HG03565 (cell line): Measurements from ENCODE around the gene OR2T3.
A peak's percentile ranks its signal among the peaks of the same experiment; 100 is the strongest.
"Not testable (repeated sequence)": the region's sequence is repeated elsewhere in the genome, so short reads cannot be mapped to it uniquely, and the experiment has no call there.

Experiments
- ATAC-seq: cut with Tn5 transposase; IDR thresholded peaks from one replicate; pipeline ENCODE4 v1.9.1; 2021; ENCODE audit warnings: mild to moderate bottlenecking, moderate library complexity; ENCODE audit not compliant: unreplicated experiment

The OR2T3 gene, protein sequence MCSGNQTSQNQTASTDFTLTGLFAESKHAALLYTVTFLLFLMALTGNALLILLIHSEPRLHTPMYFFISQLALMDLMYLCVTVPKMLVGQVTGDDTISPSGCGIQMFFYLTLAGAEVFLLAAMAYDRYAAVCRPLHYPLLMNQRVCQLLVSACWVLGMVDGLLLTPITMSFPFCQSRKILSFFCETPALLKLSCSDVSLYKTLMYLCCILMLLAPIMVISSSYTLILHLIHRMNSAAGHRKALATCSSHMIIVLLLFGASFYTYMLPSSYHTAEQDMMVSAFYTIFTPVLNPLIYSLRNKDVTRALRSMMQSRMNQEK

DNA sequence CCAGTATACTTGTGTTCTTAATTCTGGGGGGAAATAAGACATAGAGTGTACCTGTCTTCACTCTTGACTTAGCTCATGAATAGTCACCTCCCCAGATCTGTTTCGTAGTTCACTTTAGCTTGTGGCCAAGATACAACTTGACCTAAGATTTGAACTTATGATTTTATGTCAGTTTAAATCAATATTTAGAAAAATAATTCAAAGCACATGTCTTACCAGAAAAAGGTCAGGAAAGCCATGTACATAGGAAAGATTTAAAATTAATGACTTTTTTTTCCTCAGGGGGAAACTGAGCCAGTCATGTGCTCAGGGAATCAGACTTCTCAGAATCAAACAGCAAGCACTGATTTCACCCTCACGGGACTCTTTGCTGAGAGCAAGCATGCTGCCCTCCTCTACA is at the start of gene OR2T3:
OR2T3 (plus strand) TSS at position 301 of the 400 bp plus-strand sequence; CDS start at position 301, 0 bp downstream.
- ATAC-seq = not testable (repeated sequence)

DNA sequence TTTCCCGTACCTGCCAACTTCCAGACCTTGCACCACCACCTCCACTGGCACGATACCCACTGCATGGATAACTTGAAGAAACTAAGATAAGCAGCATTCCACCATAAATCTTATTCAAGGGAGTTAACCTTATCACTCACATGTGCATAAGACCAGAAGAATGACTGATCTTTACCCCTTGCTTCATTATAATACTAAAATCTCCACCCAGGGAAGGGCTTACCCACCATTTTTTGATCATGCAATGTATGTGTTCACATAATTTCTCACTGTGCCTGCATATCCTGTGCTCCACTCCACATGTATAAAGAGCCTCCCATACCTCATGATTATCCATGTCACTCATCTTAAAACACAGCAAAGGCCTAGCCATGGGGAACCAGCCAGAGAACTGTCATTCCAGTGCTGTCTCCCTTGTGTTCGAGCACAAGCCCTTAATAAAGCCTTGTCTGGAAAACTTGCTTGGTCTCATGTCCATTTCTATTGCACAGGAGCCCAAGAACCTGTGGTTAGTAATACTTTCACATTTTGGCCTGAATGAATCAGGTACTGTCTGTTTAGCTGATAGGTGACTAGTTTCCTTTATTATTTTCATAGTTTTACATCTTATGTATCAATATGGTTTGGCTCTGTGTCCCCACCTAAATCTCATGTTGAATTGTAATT is 45.5 kb upstream of the OR2T3 start:
- peak; percentile 33 for ATAC-seq

DNA sequence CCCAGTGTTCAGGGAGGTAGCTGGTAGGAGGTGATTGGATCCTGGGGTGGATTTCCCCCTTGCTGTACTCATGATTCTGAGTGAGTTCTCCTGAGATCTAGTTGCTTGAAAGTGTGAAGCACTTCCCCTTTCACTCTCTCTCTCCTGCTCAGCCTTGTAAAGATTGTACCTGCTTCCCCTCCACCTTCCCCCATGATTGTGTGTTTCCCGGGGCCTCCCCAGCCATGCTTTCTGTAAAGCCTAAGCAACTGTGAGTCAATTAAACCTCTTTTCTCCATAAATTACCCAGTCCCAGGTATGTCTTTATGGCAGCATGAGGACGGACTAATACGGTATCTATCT is 45.0 kb upstream of the OR2T3 start:
- peak; percentile 94 for ATAC-seq

DNA sequence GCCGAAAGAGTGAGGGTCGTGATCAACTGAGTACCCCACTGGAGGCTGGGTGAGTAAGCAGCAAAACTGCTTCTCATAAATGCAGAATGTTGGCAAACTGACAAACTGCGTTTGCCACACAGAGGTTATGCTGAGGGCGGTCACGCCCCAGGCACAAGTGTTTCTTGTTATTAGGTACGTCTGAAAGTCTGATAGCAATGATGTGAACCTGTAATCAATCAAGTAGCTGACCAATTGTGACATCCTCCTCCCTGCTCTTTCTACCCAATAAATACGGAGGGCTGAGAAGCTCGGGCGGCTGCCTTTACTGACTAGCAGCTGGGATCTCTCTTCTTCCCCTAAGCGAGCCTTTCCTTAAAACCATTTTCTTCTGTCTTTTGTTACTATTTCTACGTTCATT is 41.5 kb upstream of the OR2T3 start:
- not testable (repeated sequence) for ATAC-seq

DNA sequence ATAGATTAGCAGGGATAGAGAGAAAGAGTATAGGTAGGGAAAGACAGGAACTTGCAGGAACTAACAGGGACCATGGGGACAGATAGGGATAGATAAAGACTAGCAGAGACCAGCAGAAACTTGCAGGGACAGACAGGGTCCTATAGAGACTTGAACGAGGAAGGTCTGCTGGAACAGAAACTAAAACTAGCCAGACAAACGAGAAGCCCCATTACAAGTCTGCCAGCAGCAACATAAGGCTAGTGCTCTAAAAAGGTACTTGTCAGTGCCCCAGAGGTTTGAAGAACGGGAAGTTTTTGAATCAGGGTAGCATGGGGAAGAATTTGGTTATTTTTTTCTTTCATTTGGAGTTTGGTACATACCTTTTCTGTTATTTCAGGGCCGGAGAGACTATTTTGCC is 41.0 kb upstream of the OR2T3 start:
- not testable (repeated sequence) for ATAC-seq

DNA sequence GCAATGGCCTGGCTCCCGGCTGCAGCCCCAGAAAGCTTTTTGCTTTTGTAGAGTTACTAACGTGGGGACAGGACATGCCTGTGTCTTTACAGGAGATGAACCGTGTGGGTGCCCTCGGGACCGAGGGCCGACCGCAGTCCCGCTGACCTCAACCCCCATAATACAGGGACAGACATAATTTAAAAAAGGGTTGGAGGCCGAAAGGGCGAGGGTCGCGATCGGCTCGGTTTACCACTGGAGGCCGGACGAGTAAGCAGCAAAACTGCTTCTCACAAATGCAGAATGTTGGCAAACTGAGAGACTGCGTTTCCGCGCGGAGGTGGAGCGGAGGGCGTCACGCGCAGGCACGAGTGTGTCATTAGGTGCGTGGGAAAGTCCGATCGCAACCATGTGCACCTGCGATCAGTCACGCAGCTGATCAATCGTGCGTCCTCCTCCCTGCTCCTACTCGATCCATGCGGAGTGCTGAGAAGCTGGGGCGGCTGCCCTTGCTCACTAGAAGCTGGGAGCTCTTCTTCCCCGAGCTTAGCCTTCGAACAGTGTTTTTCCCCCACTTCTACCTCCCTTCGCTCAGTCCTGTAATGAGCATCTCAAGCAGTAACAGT is 39.2 kb upstream of the OR2T3 start:
- ATAC-seq = not testable (repeated sequence)

DNA sequence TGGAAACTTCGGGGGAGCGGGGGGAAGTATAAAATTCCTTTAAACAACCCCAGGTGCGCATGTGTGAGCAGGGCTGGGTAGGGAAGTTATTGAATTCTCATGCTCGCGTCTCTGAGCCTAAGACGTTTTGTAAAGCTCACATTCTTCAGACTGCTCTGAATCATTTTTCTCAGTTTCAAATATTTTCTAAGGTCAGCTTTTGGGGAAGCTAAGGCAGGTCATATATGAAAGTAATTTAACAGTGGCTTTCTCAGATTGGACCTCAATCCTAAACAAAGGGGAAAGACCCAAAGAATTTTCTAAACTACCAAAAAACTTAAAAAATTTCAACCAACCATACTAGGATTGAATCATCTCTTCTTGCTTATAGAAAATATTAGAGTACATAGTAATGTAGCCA is 38.2 kb upstream of the OR2T3 start:
- not testable (repeated sequence) for ATAC-seq

DNA sequence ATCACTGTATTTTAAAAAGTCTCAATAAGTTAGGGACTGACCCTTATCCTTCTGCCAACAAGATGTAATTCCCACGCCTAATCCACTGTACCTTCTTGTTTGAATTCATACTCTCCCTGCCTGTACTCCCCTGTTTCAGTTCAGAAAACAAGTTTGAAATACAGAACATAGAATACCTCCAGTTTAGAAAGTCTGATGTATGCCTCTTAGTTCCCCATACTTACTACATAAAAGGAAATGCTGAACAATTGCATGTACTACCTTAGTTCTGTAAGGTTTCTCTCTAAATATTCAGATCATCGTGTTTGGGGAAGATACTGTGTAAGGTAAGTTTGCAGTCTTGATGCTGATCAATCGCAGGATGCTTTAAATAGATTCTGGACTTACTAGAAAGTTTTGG is 36.8 kb upstream of the OR2T3 start:
- ATAC-seq = peak; percentile 52

DNA sequence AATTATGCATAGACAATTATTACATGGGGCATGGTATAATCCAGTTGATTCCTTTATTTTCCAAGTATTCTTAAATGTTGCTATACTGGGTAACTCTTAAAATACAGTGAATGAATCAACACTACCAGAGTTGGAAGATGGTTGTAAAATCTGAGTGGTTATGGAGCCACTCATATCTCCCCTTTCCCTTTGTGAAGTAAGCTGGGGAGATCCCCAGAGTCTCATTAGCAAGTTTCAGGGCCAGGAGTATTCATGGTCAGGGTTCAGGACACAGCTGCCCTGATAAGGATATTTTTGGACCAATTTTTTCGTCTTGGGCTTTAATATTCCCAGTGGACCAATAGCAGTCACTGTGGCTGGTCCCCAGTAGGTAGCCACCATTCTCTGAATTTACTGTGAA is 34.5 kb upstream of the OR2T3 start:
- ATAC-seq = not testable (repeated sequence)

DNA sequence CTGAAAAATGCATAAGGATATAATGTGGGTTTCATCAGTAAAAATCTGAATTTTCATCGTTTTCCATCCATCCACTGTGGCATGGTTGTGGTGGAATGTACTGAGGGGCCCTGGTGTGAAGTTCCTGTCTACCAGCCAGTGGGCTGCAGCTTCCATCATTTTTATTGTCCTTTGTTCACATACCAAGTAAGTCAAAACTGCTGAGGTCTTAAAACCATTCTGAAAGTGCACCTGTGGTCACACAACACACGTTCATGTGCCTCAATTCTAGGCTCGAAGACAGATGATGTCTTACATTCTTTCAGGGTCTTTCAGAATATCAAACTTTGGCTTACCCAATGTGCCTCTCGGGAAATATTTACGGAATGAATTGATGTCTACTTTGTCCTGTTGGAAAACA is 33.9 kb upstream of the OR2T3 start:
- ATAC-seq = not testable (repeated sequence)

DNA sequence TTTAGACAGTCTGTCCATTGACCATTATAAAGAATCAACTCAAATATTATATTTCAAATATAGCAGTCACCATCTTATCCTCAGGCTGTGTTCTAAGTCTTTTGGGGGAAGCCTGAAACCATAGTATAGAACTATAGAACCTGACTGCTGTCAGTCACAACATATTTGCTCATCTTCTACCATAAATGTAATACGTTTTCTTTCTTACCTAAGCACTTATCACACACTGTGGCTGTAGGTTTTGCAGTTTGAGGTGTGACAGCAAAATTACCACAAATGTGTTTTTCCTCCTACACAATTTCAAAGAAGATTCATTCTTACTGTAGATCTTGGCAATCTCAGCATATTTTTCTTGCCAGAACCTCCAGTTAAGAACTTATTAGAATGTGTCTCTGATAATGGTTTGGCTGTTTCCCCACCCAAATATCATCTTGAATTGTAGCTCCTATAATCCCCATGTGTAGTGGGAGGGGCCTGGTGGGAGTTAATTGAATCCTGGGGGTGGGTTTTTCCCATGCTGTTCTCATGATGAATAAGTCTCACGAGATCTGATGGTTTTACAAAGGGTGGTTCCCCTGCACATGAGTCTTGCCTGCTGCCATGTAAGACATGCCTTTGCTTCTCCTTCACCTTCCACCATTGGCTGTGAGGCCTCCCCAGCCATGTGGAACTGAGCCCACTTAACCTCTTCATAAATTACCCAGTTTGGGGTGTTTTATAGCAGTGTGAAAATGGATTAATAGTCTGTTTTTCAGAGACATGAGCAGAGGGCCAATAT is 30.5 kb upstream of the OR2T3 start:
- not testable (repeated sequence) for ATAC-seq

DNA sequence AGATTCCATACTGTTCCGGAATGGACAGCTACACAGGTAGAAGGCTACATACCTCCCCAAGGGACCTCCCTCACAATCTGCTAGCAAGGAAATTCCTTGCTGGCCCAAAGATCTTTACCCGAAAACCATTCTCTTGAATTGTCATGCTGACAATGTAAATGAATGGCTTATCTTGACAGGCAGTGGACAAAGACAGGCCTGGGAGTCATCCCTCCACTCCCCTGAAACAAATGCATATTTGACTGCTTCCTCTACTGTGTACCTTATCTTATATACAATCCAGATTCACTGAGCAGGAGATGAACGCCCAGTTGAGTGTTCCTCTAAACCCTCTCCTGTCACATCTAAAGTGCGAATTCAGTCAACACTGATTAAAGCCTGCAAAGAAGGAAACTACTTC is 28.5 kb upstream of the OR2T3 start:
- not testable (repeated sequence) for ATAC-seq

DNA sequence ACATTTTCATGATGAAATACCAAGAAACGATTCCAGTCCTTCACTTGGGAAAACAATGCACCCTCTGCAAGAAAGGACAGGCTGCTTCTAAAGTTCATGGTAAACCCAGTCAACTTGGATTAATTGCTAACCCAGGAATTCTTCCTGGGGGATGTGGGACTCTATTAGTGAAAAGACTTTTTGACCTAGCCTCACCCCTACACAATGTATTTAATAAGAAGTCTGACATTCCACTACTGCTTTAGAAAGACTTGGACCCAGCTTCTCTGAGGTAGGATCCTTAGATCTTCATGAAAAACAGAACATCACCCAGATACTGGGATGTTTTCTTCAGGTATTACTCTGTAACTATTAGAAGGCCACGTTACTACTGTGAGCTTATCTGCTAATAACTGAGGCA is 27.8 kb upstream of the OR2T3 start, which contains the start of gene OR2T2:
OR2T2 (plus strand) TSS at position 239 of the 400 bp plus-strand sequence. CDS start 7,161 bp downstream, outside the sequence.
- ATAC-seq = not testable (repeated sequence)

DNA sequence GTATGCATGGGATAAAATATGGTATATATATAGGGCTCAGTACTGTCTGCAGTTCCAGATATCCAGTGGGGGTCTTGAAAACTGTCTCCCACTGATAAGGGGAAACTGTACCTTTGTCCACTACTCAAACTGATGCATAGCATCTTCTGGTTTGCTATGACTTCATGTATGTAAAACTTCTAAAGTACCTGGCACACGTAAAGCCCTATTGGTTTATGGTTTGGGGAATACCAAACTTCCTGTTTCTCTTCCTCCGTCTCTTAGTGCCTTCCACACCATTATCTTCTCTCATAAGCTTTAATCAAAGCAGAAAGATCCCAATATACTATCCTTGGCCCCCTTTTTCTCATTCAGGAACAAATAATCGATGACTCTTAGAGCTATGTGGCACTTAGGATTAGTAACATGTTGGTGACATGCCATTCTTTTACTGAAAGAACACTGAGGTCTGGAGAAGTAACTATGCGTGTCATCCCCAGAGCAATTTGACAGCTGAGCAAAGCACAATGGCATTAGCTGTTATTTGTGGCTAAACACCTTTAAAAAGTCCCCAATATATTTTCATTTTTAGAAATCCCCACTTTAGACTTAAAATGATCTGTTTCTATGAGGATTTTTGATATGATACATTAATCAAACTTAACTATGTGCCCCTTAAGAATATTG is 24.6 kb upstream of the OR2T3 start:
- peak; percentile 41 for ATAC-seq

DNA sequence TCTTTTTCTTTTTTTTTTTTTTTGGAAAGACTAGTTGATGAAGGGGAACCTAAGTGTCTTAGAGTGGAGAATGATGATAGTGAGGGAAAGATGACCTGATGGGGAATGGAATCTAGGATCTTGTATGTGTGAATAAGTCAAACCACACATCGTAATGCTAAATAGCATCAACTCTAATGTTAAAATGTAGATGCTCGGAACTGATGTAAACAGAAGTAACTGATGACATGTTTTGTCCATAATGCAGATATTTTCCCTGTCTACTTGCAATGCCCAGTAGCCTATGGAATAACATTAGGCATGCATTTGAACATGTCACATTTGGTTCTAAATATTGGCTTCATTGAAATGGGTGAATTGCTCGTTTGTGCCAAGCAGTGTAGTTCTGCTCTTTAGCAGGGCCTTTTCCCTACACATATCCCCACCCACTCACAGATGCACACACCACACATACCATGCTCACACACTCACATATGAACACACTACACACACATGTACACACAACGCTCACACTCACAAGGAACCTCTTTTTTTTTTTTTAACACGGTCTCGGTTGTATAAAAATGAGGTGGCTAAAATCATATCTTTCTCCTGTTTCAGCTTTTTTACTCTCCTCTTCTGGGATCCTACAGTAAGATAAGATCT is 23.2 kb upstream of the OR2T3 start:
- ATAC-seq = not testable (repeated sequence)

DNA sequence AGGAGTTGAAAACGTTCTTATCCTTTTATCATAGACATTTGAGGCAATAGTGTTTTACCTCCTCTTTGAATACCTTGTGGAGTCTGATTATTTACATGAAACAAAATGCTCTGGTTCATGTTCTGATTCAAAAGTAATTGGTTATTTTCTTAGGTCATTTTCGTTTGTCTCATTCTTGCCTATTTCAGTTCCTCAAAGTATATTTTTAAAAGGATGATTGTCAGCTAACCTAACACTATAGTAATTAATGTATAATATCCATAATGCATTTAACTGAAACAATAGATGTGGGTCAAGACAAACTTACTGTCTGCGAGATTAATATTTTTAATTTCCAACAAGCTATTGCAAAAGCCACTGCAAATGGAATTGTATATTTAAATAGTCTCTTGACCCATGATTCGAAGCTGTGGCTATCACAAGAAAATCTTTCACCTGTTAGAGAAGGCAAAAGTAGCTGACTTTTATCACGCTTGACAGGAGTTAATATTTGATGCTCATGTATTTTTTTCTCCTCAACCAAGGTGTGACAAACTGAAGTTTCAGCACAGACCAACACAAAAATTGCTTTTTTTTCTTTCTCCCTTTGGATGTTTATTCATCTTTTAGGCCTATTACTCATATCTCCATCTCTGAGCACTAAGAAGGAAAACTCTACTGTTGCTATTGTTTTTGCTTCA is 22.5 kb upstream of the OR2T3 start:
- peak; percentile 64 for ATAC-seq

DNA sequence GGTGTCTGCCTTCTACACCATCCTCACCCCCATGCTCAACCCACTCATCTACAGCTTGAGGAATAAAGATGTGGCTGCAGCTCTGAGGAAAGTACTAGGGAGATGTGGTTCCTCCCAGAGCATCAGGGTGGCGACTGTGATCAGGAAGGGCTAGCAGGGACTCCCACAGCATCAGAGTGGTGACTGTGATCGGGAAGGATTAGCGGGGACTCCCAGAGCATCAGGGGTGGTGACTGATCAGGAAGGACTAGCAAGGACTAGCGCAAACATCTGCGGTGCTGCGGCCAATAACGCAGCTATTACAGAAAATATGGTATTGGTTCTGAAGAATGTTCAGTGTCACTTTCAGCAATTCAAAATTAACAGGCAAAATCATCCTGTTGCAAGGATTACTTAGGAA is 19.5 kb upstream of the OR2T3 start:
- not testable (repeated sequence) for ATAC-seq

DNA sequence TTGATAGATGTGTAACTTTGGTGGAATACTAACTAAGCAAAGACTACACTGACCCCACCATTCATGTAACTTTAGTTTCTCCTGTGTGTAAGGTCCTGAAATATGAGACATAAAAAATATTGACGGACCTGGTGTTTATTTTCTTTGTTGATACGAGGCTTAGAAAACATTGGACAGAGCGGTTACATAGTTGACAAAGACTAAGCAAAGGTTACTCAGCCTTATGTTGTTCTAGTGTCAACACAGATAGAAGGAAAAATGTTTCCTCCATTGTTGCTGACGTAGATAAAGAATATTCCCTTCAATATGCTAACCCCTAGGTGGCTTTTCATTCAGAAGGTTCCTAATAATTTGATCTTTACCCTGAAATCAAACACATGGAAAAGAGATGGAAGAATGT is 18.1 kb upstream of the OR2T3 start:
- not testable (repeated sequence) for ATAC-seq

DNA sequence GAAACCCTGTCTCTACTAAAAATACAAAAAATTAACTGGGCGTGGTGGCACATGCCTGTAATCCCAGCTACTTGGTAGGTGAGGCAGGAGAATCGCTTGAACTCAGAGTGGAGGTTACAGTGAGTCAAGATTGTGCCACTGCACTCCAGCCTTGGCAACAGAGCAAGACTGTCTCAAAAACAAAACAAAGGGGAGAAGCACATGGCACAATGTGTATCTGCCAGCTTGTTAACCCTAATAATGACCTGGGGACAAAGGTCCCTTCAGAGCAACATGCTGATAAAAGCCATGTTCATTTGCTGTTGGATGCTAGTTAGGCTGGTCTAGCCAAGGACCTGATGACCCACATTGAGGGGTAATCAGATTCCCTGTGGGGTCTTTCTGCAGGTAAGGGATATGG is 16.5 kb upstream of the OR2T3 start:
- ATAC-seq = not testable (repeated sequence)
